Trophoblast cell (in vitro differentiated cells and primary cell): ENCODE measurements around the gene SOBP.

Experiments
- DNase-seq, 2 donors: peaks; one replicate each; pipeline ENCODE4 v3.0.0-alpha.2; 2016
- H2AFZ ChIP-seq: 2 replicates; pipeline ENCODE4 v1.6.1; 2013; ENCODE audit warnings: low read length, moderate library complexity, mild to moderate bottlenecking; ENCODE audit not compliant: insufficient read depth, poor library complexity
- H2AK5ac ChIP-seq: 2 replicates; pipeline ENCODE4 v1.6.1; 2013; ENCODE audit warnings: mild to moderate bottlenecking, low read length
- H2BK120ac ChIP-seq: 2 replicates; pipeline ENCODE4 v1.6.1; 2013; ENCODE audit warnings: low read length, mild to moderate bottlenecking, moderate library complexity; ENCODE audit not compliant: insufficient read depth, poor library complexity
- H2BK12ac ChIP-seq: 2 replicates; pipeline ENCODE4 v1.6.1; 2013; ENCODE audit warnings: mild to moderate bottlenecking, low read length, moderate library complexity
- H2BK5ac ChIP-seq: 2 replicates; pipeline ENCODE4 v1.6.1; 2013; ENCODE audit warnings: low read length, low read depth, moderate library complexity, mild to moderate bottlenecking; ENCODE audit not compliant: poor library complexity
- H3K14ac ChIP-seq: 2 replicates; pipeline ENCODE4 v1.6.1; 2013; ENCODE audit warnings: mild to moderate bottlenecking, low read length
- H3K18ac ChIP-seq: 2 replicates; pipeline ENCODE4 v1.6.1; 2013; ENCODE audit warnings: mild to moderate bottlenecking, low read length
- H3K23ac ChIP-seq: 2 replicates; pipeline ENCODE4 v1.6.1; 2013; ENCODE audit warnings: low read length
- H3K27ac ChIP-seq: 2 replicates; pipeline ENCODE4 v1.5.1; 2013; ENCODE audit warnings: low read depth, mild to moderate bottlenecking, inconsistent platforms, low read length, moderate library complexity
- H3K27me3 ChIP-seq: 2 replicates; pipeline ENCODE4 v1.6.1; 2013; ENCODE audit warnings: inconsistent platforms, mild to moderate bottlenecking, low read length, moderate library complexity; ENCODE audit not compliant: insufficient read depth
- H3K36me3 ChIP-seq, 2 experiments: 1 replicate in 1 of 2; 2 replicates in 1 of 2; pipeline ENCODE4 v1.6.1; 2013; ENCODE audit warnings: low read length in 2 of 2, mild to moderate bottlenecking in 2 of 2, moderate library complexity in 1 of 2; ENCODE audit not compliant: insufficient read depth in 2 of 2, control insufficient read depth in 1 of 2
- H3K4ac ChIP-seq: 2 replicates; pipeline ENCODE4 v1.6.1; 2013; ENCODE audit warnings: low read depth, mild to moderate bottlenecking, low read length, moderate library complexity
- H3K4me1 ChIP-seq, 2 experiments: 1 replicate in 1 of 2; 2 replicates in 1 of 2; pipeline ENCODE4 v1.6.1; 2013; ENCODE audit warnings: low read length in 2 of 2, mild to moderate bottlenecking in 2 of 2, moderate library complexity in 1 of 2; ENCODE audit not compliant: insufficient read depth in 2 of 2, control insufficient read depth in 1 of 2
- H3K4me2 ChIP-seq: 2 replicates; pipeline ENCODE4 v1.6.1; 2013; ENCODE audit warnings: inconsistent platforms, mild to moderate bottlenecking, low read length, moderate library complexity
- H3K4me3 ChIP-seq: 2 replicates; pipeline ENCODE4 v1.5.1; 2013; ENCODE audit warnings: mild to moderate bottlenecking, low read depth, low read length, inconsistent platforms
- H3K79me1 ChIP-seq: one replicate; pipeline ENCODE4 v1.6.1; 2013; ENCODE audit warnings: low read length
- H3K79me2 ChIP-seq: 2 replicates; pipeline ENCODE4 v1.6.1; 2013; ENCODE audit warnings: low read length, mild to moderate bottlenecking; ENCODE audit not compliant: control insufficient read depth, insufficient read depth, poor library complexity
- H3K9ac ChIP-seq: 2 replicates; pipeline ENCODE4 v1.6.1; 2013; ENCODE audit warnings: mild to moderate bottlenecking, low read length
- H3K9me3 ChIP-seq: 2 replicates; pipeline ENCODE4 v1.6.1; 2013; ENCODE audit warnings: low read depth, mild to moderate bottlenecking, control low read depth, inconsistent platforms, low read length; ENCODE audit not compliant: insufficient read depth
- H4K12ac ChIP-seq: 2 replicates; pipeline ENCODE4 v1.6.1; 2013; ENCODE audit warnings: low read depth, mild to moderate bottlenecking, low read length, moderate library complexity
- H4K8ac ChIP-seq: 2 replicates; pipeline ENCODE4 v1.6.1; 2013; ENCODE audit warnings: low read depth, mild to moderate bottlenecking, low read length, moderate library complexity
- H4K91ac ChIP-seq: one replicate; pipeline ENCODE4 v1.6.1; 2013; ENCODE audit warnings: low read depth, mild to moderate bottlenecking, low read length, moderate library complexity
- WGBS: extraction: QIAGEN DNeasy Blood & Tissue Kit; methylation state at CpG from one replicate; pipeline ENCODE4 v1.1.7; 2013; ENCODE audit warnings: missing lambda C conversion rate; ENCODE audit not compliant: insufficient read length, insufficient coverage; ENCODE audit errors: extremely low coverage; 5-methylcytosine and 5-hydroxymethylcytosine counted together

SOBP gene

DNA sequence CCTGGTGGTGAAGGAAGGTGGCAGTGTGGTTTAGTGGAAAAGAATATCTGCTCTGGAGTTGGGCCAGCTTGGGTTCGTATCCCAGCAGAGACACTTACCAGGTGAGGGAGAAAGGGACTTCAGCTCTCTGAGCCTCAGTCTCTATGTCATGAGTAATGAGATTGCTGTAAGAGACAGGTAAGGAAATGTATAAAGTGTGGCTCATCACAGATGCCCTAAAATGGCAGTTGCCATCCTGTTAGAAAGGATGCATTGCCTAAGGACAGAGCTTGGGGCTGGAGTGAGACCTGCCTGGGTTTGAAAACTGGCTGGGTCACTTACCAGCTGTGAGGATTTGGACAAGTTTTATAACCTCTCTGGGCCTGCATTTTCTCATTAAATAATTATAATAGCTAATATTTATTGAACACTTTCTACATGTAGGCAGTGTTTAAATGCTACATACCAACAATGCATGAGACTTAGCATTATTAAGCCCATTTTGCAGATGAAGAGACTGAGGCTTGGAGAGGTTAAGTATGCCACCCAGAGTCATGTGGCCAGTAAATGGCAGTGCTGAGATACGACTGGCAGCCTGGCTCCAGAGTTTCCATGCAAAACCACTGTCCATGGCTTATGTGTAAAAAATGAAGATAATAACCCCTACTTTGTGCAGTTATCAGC lies 157.0 kb downstream of the SOBP start:
- Histone ChIP-seq H4K91ac (no peak overlapping the region), H3K9ac (no peak overlapping the region), H3K79me2 (no peaks in the 10 kb centered on the region), H3K27me3 (no peaks in the 10 kb centered on the region), H2BK12ac (no peak overlapping the region), H2BK5ac (no peak overlapping the region), H4K12ac (no peak overlapping the region), H4K8ac (no peak overlapping the region), H3K79me1 (no peaks in the 10 kb centered on the region), H3K4ac (no peak overlapping the region), H2BK120ac (no peak overlapping the region), H2AFZ (no peak overlapping the region), H3K9me3 (peaks cover 1% of the 10 kb centered on the region), H3K4me3 (no peak overlapping the region), H2AK5ac (no peak overlapping the region), H3K18ac (no peak overlapping the region), H3K14ac (no peak overlapping the region), H3K4me2 (no peak overlapping the region), H3K36me3 (no peaks in the 10 kb centered on the region), H3K27ac (no peak overlapping the region), H3K23ac (no peak overlapping the region), H3K4me1 (no peaks in the 10 kb centered on the region)
- DNase-seq: peak; percentile 62 to 80
- WGBS: no CpG with 5 or more reads among the region's 2 CpGs

DNA sequence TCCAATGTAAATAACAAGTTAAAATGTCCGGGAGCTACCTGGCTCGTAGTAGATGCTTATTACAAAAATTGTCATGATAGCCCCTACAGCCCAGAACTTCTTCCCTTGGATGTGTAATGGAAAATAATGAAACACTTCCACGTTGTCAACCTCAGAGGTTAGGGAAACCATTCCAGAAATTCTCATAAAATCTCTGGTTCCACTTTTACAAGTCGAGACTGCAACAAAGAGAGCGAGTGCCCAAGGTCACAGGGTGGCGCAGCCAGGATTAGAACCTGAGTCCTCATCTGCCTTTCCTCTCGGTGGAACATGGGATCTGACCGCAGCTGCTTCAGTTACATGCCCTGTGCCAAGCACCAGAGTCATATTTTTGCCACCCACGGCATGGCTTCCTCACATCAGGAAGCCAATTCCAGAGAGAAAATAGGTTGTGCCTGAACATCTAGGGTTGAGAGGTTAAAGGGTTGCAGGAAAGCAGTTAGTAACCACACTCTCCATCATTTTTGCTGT lies 157.6 kb downstream of the SOBP start:
- H3K9ac ChIP-seq: no peak overlapping the region
- no peak overlapping the region for H2AK5ac ChIP-seq
- H3K79me1 ChIP-seq: no peaks in the 10 kb centered on the region
- H3K23ac ChIP-seq: peak overlapping the region; percentile 7
- H3K14ac ChIP-seq: no peak overlapping the region
- no peak overlapping the region for H2BK120ac ChIP-seq
- H4K12ac ChIP-seq: no peak overlapping the region
- no peak overlapping the region for H3K4ac ChIP-seq
- no peaks in the 10 kb centered on the region for H3K36me3 ChIP-seq
- no peak overlapping the region for H3K4me3 ChIP-seq
- WGBS: no CpG with 5 or more reads among the region's 9 CpGs
- no peak overlapping the region for H2BK12ac ChIP-seq
- H3K27ac ChIP-seq: no peak overlapping the region
- H3K4me2 ChIP-seq: no peak overlapping the region
- no peaks in the 10 kb centered on the region for H3K27me3 ChIP-seq
- no peak overlapping the region for H4K91ac ChIP-seq
- no peak overlapping the region for H2AFZ ChIP-seq
- DNase-seq: no peak
- H2BK5ac ChIP-seq: no peak overlapping the region
- no peaks in the 10 kb centered on the region for H3K4me1 ChIP-seq
- no peaks in the 10 kb centered on the region for H3K79me2 ChIP-seq
- H4K8ac ChIP-seq: no peak overlapping the region
- H3K9me3 ChIP-seq: peaks cover 1% of the 10 kb centered on the region
- H3K18ac ChIP-seq: no peak overlapping the region

DNA sequence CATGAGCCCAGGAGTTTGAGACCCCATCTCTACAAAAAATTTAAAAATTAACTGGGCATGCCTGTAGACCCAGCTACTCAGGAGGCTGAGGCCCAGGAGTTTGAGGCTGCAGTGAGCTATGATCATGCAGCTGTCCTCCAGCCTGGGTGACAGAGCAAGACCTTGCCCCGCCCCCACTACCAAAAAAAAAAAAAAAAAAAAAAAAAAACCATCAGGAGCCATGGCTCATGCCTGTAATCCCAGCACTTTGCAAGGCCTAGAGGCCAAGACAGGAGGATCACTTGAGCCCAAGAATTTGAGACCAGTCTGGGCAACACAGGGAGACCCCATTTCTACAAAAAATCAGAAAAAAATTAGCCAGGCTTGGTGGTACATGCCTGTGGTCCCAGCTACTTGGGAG lies 159.1 kb downstream of the SOBP start:
- peaks cover 1% of the 10 kb centered on the region for H3K9me3 ChIP-seq
- H2BK120ac ChIP-seq: no peak overlapping the region
- H4K8ac ChIP-seq: no peak overlapping the region
- no peaks in the 10 kb centered on the region for H3K79me1 ChIP-seq
- no peak overlapping the region for H2BK12ac ChIP-seq
- H3K27me3 ChIP-seq: no peaks in the 10 kb centered on the region
- H3K18ac ChIP-seq: no peak overlapping the region
- DNase-seq: no peak
- H3K4ac ChIP-seq: no peak overlapping the region
- H3K4me2 ChIP-seq: no peak overlapping the region
- H3K9ac ChIP-seq: no peak overlapping the region
- WGBS: no CpG with 5 or more reads among the region's 1 CpG
- no peak overlapping the region for H2BK5ac ChIP-seq
- no peak overlapping the region for H2AK5ac ChIP-seq
- no peaks in the 10 kb centered on the region for H3K4me1 ChIP-seq
- H2AFZ ChIP-seq: no peak overlapping the region
- H4K12ac ChIP-seq: no peak overlapping the region
- no peak overlapping the region for H4K91ac ChIP-seq
- no peaks in the 10 kb centered on the region for H3K36me3 ChIP-seq
- no peak overlapping the region for H3K4me3 ChIP-seq
- no peak overlapping the region for H3K23ac ChIP-seq
- H3K79me2 ChIP-seq: no peaks in the 10 kb centered on the region
- no peak overlapping the region for H3K14ac ChIP-seq
- H3K27ac ChIP-seq: no peak overlapping the region

DNA sequence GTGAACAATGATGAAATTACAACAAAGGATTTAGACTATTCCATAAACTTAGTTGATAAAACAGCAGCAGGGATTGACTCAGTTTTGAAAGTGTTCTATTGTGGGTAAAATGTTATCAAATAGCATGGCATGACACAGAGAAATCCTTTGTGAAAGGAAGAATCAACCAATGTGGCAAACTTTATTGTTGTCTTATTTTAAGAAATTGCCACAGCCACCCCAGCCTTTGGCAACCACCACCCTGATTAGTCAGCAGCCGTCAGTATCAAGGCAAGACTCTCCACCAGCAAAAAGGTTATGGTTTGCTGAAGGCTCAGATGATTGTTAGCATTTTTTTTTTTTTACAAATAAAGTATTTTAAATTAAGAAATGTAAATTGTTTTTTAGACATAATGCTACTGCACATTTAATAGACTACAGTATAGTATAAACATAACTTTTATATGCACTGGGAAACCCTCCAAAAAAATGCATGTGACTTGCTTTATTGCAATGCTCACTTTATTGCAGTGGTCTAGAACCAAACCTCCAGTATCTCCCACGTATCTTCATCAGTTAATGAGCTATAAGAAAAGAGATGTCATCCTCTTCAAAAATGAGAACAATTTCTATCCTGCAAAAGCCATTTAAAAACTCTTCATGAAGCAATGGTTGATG lies 162.7 kb downstream of the SOBP start:
- no CpG with 5 or more reads among the region's 2 CpGs for WGBS

More for the DNA sequence above, 162.7 kb downstream of the SOBP start:
- no peaks in the 10 kb centered on the region for H3K4me1 ChIP-seq
- H3K4me3 ChIP-seq: no peak overlapping the region
- no peak overlapping the region for H4K8ac ChIP-seq
- no peak for DNase-seq
- H2AFZ ChIP-seq: no peak overlapping the region
- H3K9me3 ChIP-seq: peaks cover 1% of the 10 kb centered on the region
- no peak overlapping the region for H2BK120ac ChIP-seq
- H3K27me3 ChIP-seq: no peaks in the 10 kb centered on the region
- H3K4ac ChIP-seq: no peak overlapping the region
- H2BK5ac ChIP-seq: no peak overlapping the region
- H3K23ac ChIP-seq: no peak overlapping the region
- H3K36me3 ChIP-seq: no peaks in the 10 kb centered on the region
- H3K9ac ChIP-seq: no peak overlapping the region
- H3K79me1 ChIP-seq: no peaks in the 10 kb centered on the region
- no peak overlapping the region for H2AK5ac ChIP-seq
- H3K18ac ChIP-seq: no peak overlapping the region
- no peak overlapping the region for H4K12ac ChIP-seq
- H3K4me2 ChIP-seq: no peak overlapping the region
- no peak overlapping the region for H2BK12ac ChIP-seq
- H3K27ac ChIP-seq: no peak overlapping the region
- H3K79me2 ChIP-seq: no peaks in the 10 kb centered on the region
- H3K14ac ChIP-seq: no peak overlapping the region
- no peak overlapping the region for H4K91ac ChIP-seq
